ENCODE data around the gene ZNF90.
"Not testable (repeated sequence)": the region's sequence is repeated elsewhere in the genome, so short reads cannot be mapped to it uniquely, and the experiment has no call there.

The ZNF90 gene

DNA sequence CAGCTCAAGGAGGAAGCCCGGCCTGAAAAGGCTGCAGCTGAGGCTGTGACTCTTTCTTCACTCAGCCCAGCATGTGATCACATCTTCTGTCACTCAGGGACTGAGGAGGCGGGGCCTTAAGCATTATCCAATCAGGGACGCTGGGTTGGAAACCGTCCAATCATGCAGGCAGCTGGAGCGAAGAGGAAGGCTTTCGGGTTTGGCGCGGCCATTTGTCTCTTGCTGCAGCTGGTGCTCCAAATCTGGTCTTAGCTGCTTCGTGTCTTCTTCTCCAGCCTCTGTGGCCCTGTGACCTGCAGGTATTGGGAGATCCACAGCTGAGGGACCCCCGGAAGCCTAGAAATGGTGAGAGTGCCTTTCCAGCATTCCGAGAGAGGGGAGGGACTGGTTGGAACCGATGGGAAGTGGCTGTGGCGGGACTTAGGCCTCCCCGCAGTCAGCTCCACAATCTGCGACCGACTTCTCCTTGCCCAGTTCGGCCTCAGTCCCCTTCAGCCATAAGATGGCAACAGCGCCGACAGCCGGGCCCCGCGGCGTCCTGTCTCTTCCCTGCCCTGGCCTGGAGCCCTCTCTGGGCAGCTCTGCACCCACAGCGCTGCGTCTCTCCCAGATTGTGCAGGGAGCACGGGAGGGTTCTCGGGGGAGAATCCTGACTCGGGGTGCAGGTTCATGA, at the start of gene ZNF90:
Gene ZNF90 (plus strand): TSS at position 210 of the 673 bp plus-strand sequence. CDS start 133 bp downstream, at position 343.
- DNase-seq (ENCODE audit: low spot score): peak; percentile 94

DNA sequence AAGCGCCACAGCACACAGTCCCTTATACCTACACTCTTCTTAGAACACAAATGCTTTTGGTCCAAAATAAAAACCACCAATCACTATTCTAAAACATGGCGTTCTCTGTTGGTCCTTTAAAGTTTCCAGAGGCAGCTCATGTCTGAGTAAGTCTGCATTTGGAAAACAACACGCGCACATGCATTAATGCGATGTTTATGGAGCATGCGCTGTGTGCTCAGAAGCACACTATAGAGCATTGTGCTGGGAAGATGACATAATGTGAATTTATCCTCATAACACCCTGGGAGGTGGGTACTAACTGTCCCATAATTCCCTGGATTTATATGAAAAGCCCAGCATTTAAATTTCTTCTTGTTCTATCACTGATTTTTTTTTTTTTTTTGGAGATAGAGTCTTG, 49.2 kb upstream of the ZNF90 start:
- no peak for DNase-seq (ENCODE audit: low spot score)

DNA sequence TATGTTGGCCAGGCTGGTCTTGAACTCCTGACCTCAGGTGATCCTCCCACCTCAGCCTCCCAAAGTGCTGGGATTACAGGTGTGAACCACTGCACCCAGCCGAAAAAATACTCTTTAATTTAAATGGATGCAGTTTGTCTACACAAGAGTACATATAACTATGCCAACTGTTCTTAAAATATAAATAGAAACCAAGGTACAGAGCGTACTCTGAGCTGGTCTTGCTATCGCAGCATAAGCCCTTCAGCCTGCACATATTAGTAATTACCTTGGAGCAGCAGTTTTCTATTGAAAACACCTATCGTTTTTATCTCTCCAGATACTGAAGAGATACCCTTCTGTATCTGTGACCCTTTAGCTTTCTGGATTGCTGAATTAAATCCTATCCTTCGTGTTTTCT, 41.9 kb upstream of the ZNF90 start:
- no peak for DNase-seq (ENCODE audit: low spot score)

DNA sequence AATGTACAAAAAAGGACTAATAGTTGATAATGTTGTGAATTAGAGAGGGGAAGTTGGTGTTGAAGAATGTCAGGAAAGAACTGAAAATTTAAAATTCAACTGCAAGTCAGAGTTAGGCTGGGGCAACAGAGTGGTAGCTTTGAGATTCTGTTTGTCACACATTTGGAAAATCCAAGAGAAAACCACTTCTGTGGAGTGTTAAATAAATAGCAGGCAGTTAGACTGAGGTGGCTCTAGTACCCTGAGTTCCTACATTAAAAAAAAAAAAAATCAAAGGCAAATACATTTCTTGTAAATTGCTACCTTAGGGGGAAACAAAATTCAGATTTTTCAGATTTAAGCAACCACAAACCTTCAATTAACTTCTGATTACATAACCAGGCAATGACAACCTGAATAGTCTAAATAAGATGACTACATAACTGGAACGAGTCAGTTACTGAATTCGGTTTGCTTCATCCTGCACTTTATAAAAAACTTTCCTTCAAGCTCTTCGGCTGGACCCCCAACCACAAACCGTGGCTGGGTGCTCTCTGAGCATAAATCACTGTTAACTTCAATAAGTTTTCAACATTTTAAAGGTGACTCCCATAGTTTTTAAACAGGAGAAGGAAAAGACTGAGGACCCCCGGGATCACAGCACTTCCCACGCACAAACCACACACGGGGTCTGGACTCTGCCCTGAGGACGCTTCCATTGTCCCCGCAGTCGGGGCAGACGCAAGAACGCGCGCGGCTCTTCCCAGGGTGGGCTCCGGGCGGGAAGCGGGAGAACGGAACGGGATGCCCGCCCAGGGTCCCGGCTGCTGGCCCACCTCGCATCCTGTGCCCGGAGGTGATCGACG, 39.2 kb upstream of the ZNF90 start:
- DNase-seq (ENCODE audit: low spot score): no peak

DNA sequence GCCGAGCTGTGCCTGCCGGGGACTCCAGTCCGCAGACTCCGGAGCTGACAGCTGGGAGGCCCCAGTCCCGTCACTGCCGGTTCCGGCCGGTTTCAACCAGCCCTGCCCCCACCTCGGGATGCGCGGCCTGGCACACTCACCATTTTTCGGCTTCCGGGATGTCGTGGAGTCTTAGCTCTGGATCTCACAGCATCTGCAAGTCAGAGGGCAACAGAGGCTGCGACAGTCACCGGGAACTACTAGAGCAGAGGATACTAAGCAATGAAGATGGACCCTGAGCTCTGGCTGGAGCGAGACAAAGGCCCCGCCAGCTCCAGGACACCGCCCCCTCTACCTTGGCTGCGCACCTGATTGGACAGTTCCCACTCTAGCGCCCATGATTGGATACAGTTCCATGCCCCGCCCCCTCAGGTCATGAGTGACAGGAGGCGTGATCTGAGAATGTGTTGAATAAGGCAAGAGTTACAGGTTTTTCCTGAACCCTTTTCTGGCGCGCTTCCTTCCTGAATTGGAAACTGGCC, 38.5 kb upstream of the ZNF90 start, which contains the start of gene ZNF682:
Gene ZNF682 (minus strand): TSS at position 303 of the 521 bp plus-strand sequence. CDS start 160 bp downstream, at position 143.
- peak; percentile 99 for DNase-seq (ENCODE audit: low spot score)

DNA sequence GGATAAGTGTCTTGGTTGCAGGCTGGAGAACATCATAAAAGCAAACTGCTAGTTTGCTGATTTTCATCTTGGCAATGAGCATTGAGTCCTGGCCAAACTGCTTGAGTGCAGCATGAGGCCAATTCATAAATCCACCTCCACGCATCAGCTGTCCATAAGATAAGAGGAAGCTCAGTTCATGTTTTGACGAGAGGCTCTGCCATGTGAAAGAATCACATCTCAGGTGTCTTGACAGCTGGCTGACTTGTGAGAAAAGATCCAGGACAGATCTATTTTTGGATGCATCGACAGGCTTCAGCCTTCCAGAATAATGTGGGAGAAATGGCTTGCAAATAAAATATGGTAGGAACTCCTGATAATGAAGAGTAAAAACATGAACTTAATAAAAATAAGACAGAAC, 33.1 kb upstream of the ZNF90 start:
- no peak for DNase-seq (ENCODE audit: low spot score)

DNA sequence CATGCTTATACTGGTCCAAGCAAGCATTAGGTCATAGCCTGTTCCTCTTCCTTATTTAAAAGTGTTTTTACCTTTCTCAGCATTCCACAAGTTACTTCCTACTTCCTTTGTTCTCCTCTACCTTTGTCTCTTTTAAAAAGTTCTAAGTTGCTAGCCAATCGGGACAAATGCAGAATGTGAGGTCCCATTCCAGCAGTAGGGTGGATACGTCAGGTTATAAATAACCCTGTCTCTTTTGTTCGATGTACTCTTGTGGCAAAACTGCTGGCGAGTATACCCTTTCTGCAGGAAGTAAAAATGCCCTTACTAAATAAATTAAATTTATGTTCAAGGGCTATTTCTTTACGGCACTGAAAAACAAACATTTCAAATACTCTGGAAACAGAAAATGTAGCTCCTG, 32.1 kb upstream of the ZNF90 start:
- DNase-seq (ENCODE audit: low spot score): not testable (repeated sequence)

DNA sequence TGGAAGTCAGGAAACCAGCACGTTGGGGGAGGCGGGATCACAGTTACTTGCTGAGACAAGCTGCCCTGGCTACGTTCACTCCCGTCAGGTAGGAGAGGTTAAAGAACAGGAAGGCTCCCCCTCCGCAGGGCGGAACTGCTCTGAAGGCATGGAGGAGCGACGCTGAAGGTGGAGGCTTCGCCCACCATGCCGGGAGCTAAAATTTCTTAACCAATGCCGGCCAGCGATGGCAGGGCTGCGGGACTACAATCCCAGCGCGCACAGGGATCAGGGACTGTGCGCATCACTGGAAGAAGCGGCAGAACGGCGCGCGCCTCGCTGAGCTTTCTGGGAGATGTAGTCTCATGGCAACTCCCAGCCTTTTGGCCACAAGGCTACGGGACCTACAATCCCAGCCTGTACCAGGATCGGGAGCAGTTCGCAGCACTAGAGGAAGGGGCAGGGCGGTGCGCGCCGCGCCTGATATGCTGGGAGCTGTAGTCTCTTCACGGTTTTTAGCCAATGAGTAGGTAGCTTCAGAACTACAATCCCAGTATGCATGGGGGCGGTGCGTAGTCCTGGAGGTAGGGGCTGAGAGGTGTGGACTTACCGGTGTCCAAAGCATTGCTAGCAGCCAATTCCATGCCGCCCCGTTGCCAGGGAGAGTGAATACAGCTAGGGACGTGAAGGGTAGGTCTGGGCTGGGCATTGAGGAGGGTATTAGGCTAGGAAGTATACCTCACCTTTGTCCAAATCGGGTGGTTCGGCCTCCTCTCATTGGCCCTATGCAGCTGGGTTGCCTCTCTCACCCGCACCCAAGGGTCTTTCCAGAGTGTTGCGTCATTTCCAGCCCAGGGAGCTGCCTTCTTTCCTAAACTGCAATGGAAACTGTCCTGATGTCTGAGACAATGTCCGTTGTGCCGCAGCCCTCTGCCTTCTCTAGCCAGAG, 25.7 kb upstream of the ZNF90 start:
- peak; percentile 92 for DNase-seq (ENCODE audit: low spot score)

DNA sequence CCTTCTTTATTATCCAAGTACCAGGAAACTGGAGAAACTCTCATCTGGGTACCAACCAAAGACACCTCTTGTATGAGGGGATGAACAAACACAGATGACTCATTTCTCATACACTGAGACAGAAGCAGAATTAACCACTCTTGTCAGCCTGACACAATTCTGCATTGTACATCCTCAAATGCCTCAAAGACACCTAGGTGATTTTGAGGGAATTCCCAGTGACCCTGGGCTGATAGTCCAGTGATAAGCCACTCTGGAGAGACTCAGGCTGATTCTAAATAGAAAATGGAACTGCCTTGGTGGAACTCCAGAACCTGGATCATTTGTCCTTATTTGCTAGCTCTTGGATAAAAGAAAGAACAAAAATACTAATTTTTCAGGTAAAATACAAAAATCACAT, 19.1 kb upstream of the ZNF90 start:
- not testable (repeated sequence) for DNase-seq (ENCODE audit: low spot score)

DNA sequence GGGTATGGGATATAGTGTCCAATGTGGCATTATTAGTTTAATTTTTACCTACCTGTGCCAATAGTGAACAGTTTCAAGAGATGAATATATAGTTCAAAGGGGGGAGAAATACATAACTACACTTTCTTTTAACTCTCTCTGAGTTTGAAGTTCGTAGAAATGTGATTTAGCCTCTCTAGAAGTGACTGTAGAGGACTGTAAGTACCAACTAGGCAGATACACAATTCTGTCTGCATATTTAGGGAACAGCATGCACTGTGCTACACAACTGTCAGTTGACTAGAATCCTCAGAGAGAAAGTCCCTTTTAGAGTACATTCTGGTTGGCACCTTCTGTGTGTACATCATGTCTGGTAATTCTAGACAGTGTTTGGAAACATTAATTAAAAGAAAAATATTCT, 17.5 kb upstream of the ZNF90 start:
- no peak for DNase-seq (ENCODE audit: low spot score)

DNA sequence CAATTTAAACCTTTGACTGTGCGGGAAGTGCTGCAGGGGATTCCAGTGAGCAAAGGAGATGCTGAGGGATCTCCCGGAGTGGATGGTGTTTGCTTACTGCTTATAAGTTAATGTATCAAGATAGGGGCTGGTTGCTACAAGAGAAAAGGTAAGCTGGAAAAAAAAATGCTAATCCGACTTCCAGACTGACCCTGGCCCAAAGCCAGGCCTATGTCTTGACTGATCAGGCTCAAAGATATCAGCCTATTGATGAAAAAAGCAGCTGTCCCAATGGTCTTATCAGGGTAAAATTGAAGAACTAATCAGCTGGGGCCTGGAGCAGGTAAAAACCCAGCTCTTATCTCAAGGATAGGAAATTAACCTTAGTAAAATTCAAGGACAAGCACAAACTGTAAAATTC, 10.9 kb upstream of the ZNF90 start:
- DNase-seq (ENCODE audit: low spot score): no peak

DNA sequence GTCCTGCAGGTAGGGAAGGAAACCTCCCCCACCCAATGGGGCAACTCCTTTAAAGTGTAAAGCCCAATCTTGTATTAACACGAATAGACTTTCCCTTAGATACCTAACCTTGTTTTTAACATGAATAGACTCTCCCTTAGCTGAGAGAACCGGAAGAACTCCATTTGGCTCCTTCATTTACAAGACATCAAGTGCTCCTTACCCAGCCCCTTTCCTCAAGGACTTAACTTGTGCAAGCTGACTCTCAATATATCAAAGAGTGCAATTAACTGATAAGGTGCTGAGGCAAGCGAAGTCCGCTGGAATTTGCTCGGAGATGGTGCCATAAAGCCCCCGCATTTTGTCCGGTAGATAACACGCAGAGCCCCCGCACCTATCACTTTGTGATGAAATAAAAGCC, 9.9 kb upstream of the ZNF90 start:
- DNase-seq (ENCODE audit: low spot score): no peak

DNA sequence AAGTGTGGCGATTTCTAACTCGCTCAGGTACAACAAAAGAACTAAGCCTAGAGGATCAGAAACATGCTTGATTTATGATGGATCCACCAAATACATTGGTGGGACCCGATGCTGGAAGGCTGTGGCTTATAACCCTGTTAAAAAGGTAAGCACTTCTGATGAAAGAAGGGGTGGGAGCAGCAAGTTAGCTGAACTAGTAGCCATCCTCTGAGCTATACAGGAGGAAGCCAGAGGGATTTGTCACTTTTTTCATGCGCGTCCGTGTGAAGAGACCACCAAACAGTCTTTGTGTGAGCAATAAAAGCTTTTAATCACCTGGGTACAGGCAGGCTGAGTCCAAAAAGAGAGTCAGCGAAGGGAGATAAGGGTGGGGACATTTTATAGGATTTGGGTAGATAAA, 9.2 kb upstream of the ZNF90 start:
- not testable (repeated sequence) for DNase-seq (ENCODE audit: low spot score)

DNA sequence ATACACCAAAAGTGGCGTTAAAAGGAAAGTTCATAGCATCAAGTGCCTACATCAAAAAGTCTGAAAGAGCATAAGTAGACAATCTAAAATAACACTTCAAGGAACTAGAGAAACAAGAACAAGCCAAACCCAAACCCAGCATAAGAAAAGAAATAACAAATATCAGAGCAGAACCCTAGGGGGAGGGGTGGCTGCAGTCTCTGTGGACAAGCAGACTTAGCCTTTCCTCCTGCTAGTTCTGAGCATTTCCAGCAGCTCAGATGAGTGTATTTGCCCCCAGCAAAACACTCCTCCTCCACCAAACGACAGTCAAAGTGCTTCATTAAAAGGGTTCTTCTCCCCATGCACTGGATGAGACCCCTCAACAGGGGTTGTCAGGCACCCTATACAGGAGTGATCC, 7.1 kb upstream of the ZNF90 start:
- DNase-seq (ENCODE audit: low spot score): no peak

DNA sequence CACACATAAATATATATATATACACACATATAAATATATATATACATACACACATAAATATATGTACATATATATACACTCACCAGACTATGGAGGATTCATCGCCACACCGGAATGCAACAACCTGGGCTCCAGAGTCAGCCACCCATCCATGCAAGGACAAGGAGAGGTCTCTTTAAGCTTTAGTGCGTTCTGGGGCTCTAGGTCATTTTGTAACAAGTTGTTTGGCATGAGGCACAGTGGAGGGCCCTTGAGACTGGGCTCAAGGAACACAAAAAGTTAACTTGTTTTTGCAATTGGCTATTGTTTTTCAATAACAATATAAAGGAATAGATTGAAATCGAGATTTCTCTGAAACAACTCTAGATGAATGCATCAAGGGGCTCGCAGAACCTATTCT, 4.9 kb upstream of the ZNF90 start:
- DNase-seq (ENCODE audit: low spot score): no peak

DNA sequence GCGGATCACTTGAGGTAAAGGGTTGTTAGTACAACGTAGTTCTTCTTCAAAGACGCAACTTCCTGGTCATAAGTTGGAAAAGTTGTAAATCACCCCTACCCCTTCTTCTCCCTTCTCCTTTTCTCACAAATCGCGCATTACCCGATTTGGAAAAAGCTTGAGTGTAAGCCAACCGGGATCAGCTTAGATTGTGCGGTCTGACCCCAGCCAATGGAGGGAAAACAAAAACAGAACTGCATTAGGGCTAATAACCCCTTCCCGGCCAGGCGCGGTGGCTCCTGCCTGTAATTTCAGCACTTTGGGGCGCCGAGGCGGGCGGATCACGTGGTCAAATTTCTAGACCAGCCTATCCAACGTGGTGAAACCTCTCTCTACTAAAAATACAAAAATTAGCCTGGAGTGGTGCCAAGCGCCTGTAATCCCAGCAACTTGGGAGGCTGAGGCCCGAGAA, 806 bp downstream of the ZNF90 start:
- peak; percentile 5 for DNase-seq (ENCODE audit: low spot score)

DNA sequence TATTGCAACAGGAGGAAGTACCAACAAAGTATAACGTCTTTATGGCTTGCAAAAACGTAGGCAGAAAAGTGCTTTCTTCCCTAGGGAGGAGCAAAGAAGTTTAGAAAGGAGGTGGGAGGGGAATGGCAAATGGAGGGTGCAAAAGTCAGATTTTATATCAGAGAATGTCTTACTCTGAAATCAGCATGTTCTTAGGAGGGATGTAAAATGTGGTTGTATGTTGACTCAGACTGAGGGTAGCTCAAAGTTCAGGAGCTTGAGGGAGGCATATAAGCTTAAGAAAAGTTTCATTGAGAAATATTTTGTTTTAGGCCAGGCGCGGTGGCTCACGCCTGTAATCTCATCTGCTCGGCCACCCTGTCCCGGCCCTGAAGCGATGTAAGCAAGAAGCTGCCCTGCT, 1.7 kb downstream of the ZNF90 start:
- no peak for DNase-seq (ENCODE audit: low spot score)

DNA sequence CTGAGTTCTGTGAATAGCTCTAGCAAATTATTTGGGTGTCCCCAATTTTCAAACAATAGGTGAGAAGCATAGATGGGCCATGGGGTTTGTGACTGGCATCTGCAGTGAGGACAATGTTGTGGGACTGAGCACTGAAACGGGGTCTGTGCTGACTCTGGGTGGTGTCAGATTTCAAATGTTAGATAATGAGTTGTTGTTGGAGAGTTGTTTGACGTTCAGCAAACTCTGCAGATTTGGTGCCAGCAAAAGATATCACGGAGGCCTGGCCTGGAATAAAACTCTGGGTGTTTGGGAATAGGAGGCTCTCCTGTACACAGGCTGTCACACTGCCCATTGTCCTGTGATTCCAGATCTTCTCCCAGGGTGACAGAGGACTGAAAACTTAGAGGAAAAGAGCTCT, 2.9 kb downstream of the ZNF90 start:
- no peak for DNase-seq (ENCODE audit: low spot score)

DNA sequence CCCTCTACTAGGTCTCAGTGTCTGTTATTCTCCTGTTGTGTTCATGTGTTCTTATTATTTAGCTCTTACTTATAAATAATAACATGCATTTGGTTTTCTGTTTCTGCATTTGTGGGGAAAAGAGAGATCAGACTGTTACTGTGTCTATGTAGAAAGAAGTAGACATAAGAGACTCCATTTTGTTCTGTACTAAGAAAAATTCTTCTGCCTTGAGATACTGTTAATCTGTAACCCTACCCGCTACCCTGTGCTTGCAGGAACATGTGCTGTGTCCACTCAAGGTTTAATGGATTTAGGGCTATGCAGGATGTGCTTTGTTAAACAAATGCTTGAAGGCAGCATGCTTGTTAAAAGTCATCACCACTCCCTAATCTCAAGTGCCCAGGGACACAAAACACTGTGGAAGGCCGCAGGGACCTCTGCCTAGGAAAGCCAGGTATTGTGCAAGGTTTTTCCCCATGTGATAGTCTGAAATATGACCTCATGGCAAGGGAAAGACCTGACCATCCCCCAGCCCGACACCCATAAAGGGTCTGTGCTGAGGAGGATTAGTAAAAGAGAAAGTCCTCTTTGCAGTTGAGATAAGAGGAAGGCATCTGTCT, 4.5 kb downstream of the ZNF90 start:
- DNase-seq (ENCODE audit: low spot score): not testable (repeated sequence)

DNA sequence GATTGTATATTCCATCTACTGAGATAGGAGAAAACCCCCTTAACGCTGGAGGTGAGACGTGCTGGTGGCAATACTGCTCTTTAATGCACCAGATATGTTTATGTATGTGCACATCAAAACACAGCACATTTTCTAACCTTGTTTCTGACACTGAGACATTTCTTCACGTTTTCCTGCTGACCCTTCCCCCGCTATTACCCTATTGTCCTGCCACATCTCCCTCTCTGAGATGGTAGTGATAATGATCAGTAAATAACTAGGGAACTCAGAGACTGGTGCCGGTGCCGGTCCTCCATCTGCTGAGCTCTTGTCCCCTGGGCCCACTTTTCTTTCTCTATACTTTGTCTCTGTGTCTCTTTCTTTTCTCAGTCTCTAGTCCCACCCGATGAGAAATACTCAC, 5.1 kb downstream of the ZNF90 start:
- not testable (repeated sequence) for DNase-seq (ENCODE audit: low spot score)

DNA sequence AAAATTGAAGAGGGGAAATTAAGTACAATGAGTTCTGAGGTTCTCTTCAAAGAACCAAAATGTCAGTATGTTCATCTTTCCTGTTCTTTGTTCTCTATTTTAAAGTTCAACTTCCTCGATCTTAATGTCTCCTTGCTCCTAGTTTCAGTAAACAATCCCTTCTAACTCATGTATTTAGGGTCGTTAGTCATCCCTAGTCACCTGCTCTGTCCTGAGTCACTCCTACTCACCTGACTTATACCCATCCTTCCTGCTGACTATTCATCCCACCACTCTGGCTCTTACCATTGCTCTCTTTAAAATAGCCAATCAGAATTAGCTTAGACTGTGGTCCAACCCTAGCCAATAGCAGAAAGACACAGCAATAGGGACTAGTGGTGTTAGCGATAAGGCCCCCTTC, 24.3 kb downstream of the ZNF90 start:
- DNase-seq (ENCODE audit: low spot score): no peak

Measured in AG08395 (cell line).